ENCODE results near the gene GSTK1.
"Not testable (repeated sequence)": the region's sequence is repeated elsewhere in the genome, so short reads cannot be mapped to it uniquely, and the experiment has no call there.

GSTK1 gene

GRCh38 chr7:143239813-143240212 is 23.4 kb upstream of the GSTK1 start:
- no peak for DNase-seq

DNA sequence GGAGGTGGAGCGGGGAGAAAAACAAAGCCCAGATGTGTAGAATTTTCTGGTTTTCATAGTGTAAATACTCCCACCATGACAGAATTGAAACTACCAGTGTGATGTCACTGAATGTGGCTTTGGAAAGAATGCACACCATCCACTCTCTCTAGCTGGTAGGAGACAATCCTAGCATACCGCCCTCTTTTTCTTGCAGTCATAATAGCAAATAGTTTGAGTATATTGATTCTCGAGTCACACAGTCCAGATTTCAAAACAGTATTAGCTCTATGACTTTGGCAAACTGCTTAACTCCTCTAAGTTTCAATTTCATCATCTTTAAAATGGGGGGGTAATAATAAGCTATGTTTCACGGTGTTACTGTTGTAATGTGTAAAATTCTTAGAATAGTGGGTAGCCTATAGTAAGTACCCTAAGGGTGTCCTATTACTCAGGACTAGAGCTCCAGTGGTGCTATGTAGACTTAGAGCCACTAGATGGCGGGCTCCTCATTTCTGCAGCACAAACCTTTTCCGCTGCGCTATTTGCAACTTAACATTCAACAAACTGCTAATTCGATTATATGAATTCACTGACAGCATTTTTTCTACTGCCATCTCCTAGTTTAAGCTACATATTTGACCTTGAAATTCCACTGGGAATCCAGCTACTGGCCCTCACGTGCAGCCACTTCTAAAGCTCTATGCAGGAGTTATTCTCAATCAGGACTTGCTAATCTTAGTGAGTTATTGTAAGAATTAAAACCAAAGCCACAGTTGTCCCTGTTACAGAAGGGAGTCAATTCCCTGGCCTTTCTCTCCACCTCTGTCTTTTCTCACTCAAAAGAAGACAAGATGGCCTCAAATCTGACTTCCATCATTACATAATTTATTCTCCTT is 22.7 kb upstream of the GSTK1 start:
- peak; percentile 61 for DNase-seq

DNA sequence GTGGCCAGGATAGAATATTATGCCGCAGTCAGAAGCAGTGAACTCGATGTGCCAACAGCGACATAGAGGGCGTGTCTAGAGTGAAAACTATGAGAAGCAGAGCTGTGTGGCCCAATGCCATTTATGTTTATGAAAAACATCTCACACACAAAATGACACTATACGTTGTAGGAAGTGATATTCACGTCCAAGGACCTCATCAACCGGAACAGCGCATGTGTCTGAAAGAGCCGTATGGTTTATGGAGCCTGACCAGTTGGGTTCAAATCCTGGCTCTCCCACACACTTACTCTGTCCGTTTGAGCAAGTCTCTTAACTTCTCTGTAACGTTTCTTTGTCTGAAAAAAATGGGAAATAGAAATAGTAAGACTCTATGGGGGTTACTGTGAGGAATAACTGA is 20.9 kb upstream of the GSTK1 start:
- no peak for DNase-seq

- DNase-seq = no peak
These were observed 20.1 kb upstream of the GSTK1 start for GRCh38 chr7:143243111-143243510.

- no peak for DNase-seq
These were observed 19.6 kb upstream of the GSTK1 start for GRCh38 chr7:143243614-143244013.

DNA sequence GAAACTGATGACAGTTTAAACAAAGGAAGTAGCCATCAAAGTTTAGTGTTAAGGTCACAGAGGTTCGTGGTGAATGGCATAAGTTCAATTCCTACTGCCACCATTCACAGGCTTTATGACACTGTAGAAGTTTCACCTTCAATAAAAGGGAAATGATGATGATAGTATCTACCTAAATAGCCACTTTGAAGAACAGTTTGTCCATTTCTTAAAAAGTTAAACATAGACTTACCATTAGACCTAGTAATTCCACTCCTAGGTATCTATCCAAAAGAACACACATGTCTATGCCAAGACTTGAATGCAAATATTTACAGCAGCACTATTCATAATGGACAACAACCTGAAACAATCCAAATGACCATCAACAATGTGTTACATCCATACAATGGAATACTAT is 18.9 kb upstream of the GSTK1 start:
- no peak for DNase-seq

GRCh38 chr7:143245123-143245522 is 18.1 kb upstream of the GSTK1 start:
- DNase-seq = no peak

DNA sequence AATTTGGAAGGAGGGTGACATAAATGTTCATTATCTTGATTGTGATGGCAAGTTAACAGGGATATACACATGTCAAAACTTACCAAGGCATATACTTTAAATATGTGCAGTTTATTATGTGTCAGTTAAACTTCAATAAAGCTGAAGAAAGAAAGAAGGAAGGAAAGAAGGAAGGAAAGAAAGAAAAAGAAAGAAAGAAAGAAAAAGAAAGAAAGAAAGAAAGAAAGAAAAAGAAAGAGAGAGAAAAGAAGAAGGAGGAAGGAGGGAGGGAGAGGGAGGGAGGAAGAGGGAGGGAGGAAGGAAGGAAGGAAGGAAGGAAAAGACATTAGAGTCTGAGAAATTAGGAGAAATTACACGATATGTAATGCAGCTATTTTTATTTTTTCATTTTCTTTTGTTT is 15.9 kb upstream of the GSTK1 start:
- DNase-seq = no peak

GRCh38 chr7:143248761-143249354 is 14.4 kb upstream of the GSTK1 start:
- DNase-seq = no peak

DNA sequence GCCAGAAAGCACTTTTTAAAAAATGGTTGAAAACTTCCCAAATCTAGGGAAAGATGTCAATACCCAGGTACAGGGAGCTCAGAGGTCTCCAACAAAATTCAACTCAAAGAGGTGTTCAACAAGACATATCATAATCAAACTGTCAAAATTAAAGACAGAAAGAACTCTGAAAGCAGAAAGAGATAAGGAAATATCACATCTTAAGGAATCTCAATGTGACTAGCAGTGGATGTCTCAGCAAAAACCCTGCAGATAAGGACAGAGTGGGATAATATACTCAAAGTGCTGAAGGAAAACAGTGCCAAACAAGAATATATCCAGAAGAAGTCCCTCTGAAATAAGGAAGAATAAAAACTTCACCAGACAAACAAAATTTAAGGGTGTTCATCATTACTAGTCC is 13.0 kb upstream of the GSTK1 start:
- DNase-seq = no peak

DNA sequence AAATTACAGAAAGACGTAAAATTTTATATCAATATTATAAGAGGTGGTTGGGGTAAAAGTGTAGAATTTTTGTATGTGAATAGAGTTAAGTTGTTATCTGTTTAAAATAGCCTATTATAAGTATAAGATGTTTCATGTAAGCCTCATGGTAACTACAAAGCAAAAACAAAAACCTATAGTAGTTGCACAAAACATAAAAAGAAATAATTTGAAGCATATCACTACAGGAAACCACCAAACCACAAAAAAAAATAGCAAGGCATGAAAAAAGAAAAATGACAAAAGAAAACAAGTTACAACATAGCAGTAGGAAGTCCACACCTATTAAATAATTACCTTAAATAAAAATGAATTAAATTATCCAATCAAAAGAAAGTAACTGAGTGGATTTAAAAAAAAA is 12.4 kb upstream of the GSTK1 start:
- no peak for DNase-seq

DNA sequence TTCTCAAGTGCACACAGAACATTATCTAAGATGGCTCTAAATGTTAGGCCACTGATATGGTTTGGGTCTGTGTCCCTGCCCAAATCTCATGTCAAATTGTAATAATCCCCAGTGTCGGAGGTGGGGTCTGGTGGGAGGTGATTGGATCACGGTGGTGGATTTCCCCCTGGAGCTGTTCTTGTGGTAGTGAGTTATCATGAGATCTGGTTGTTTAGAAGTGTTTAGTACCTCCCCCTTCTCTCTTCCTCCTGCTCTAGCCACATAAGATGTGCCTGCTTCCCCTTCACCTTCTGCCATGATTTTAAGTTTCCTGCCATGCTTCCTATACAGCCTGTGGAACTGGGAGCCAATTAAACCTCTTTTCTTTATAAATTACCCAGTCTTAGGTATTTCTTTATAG is 11.2 kb upstream of the GSTK1 start:
- no peak for DNase-seq

DNA sequence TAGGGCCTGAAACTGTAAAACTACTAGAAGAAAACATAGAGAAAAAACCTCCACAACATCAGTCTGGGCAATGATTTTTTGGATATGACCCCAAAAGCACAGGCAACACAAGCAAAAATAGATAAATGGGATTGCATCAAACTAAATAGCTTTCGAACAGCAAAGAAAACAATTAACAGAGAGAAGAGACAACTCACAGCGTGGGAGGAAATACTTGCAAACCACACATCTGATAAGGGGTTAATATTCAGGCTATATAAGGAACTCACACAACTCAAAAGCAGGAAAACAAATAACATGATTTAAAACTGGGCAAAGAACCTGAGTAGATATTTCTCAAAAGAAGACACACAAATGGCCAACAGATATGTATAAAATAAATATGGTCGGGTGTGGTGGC is 7.7 kb upstream of the GSTK1 start:
- no peak for DNase-seq

GRCh38 chr7:143256325-143256724 is 6.9 kb upstream of the GSTK1 start:
- no peak for DNase-seq

- DNase-seq = no peak
These were observed 6.3 kb upstream of the GSTK1 start for GRCh38 chr7:143256932-143257331.

DNA sequence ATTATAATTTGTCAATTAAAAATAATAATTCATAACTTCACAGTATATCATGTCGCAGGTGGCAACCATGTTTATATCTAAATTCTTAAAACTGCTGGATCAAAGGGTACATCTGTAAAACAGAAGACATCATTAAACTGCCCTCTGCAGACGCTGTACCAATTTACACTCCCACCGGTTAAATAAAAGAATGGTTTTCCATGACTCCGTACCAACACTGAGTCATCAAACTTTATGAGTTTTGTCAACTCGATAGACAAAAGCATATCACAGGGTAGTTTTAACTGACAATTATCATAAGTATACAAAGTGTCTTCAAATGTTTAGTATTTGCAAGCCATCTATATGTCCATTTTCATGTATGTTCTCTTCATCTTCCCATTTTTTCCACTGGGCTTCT is 5.7 kb upstream of the GSTK1 start:
- DNase-seq = no peak

- DNase-seq = no peak
These were observed 4.4 kb upstream of the GSTK1 start for GRCh38 chr7:143258831-143259230.

- DNase-seq = no peak
These were observed 3.5 kb upstream of the GSTK1 start for GRCh38 chr7:143259765-143260164.

GRCh38 chr7:143261901-143262300 is 1.3 kb upstream of the GSTK1 start:
- no peak for DNase-seq

DNA sequence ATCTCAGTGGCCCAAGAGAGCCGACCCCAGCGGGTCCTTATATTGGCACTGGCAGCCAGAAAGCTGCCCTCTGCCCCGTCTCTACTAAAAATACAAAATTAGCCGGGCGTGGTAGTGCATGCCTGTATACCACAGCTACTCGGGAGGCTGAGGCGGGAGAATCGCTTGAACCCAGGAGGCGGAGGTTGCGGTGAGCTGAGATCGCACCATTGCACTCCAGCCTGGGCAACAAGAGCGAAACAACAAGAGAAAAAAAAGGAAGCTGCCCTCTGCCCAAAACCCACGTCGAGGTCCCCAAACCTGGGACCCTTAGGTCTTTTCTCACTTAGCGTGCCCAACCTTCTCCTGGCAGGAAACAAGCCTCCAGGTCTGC is 941 bp downstream of the GSTK1 start:
- DNase-seq = not testable (repeated sequence)

DNA sequence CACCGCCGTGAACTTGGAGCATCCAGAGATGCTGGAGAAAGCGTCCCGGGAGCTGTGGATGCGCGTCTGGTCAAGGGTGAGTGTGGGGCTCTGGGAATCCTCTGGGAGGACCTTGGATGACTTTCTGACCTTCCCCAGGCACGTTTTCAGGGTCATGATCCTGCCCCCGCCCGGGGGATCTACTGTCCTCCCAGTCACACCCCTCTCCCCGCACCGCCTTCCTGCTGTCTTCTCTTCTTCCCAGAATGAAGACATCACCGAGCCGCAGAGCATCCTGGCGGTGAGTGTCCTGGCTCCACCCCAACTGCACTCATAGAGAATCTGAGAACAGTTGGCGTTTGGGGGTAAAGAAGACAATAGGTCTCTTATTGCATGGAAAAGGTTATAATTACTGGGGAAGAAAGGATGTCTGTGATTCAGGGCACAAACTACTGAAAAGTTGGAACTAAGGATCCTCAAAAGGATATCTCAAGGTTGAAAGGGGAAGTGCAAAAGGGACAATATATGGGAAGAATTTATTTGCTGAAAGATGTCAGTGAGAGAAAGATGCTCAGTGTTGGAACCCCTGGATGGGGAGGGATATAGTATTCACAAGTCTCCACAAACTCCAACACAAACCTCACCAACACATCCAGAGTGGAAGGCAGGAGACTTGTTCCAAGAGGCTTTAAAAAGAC is 1.9 kb downstream of the GSTK1 start:
- DNase-seq = no peak

- no peak for DNase-seq
These were observed 6.0 kb downstream of the GSTK1 start for GRCh38 chr7:143269251-143269650.

GRCh38 chr7:143271240-143271639 is 8.0 kb downstream of the GSTK1 start:
- no peak for DNase-seq

- DNase-seq = no peak
These were observed 9.6 kb downstream of the GSTK1 start for GRCh38 chr7:143272871-143273270.
